Measurements from ENCODE around the gene TPTE.
"Not testable (repeated sequence)": the region's sequence is repeated elsewhere in the genome, so short reads cannot be mapped to it uniquely, and the experiment has no call there.

GRCh38 chr21:10578910-10579309, 57.5 kb downstream of the TPTE start:
- not testable (repeated sequence) for TF ChIP-seq CTCF (conservative IDR thresholded peaks at IDR 0.05; ENCODE audit: low read depth, low read length); EZH2 (IDR thresholded peaks at IDR 0.05; ENCODE audit: low read length, unreplicated experiment); EZH2phosphoT487 (IDR thresholded peaks at IDR 0.05; ENCODE audit: borderline replicate concordance, low read length)
